Measurements from ENCODE around the gene PCNX2. TPM values are rescaled to one million over a fixed set of nuclear protein-coding genes. Genes with fewer than 3 reads are reported as not detected.

The PCNX2 gene
- total and polyA plus RNA-seq, 2 experiments from 2014 or later: 42.9 to 88.3 TPM

DNA sequence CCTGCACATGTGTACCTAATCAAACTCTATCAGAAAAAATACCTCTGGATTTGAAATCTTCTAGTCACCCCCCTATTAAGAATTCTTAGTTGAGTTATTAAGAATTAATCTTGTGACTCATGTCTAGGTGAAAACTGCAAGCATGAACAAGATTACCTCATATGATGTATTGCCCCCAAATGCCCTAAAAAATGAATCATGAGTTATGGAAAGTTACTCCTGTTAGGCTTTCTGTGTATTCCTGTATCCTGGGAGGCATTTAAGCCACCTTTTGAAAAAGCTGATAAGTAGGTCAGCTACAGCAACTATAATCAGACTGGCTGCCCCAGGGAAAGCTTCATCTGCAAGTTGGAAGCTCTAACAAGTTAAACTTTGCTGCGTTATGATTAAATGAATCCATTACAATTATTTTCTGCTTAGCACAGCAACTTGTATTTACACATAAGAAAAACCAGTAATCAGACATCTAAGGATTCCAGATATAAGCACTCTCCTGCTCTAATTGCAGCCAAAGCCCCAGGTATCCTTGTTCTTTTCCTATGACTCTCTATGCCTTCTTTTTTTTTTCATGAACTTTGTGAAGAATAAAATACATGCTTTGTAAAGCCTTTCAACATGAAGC is 197.5 kb downstream of the PCNX2 start:
- Histone ChIP-seq H3K27me3 (ENCODE audit: insufficient read depth) (no peaks in the 10 kb centered on the region), H3K4me1 (ENCODE audit: insufficient read depth) (no peaks in the 10 kb centered on the region), H2AFZ (no peak overlapping the region), H3F3A (replicated peaks; ENCODE audit: low read depth) (no peaks in the 10 kb centered on the region), H3K27ac (ENCODE audit: low read depth) (no peak overlapping the region), H4K20me1 (replicated peaks; ENCODE audit: insufficient read depth) (no peaks in the 10 kb centered on the region), H3K4me3 (no peak overlapping the region), H3K36me3 (ENCODE audit: insufficient read depth) (peaks cover 10% of the 10 kb centered on the region; the same call in 1 of the 2 replicates), H3K9me2 (ENCODE audit: insufficient read depth) (no peaks in the 10 kb centered on the region), H3K79me2 (replicated peaks; ENCODE audit: insufficient read depth) (no peaks in the 10 kb centered on the region), H3K4me2 (no peak overlapping the region)
- H3K4me3 Mint-ChIP-seq: no peak overlapping the region
- no peaks in the 10 kb centered on the region for H3K9me3 Mint-ChIP-seq
- H3K4me1 Mint-ChIP-seq: peaks cover 4% of the 10 kb centered on the region; the same call in 2 of the 3 replicates
- H3K27ac Mint-ChIP-seq: no peak overlapping the region
- no peak for TF ChIP-seq STAT1 (IDR thresholded peaks at IDR 0.05; ENCODE audit: unreplicated experiment)
- TF ChIP-seq, protein P1, sequence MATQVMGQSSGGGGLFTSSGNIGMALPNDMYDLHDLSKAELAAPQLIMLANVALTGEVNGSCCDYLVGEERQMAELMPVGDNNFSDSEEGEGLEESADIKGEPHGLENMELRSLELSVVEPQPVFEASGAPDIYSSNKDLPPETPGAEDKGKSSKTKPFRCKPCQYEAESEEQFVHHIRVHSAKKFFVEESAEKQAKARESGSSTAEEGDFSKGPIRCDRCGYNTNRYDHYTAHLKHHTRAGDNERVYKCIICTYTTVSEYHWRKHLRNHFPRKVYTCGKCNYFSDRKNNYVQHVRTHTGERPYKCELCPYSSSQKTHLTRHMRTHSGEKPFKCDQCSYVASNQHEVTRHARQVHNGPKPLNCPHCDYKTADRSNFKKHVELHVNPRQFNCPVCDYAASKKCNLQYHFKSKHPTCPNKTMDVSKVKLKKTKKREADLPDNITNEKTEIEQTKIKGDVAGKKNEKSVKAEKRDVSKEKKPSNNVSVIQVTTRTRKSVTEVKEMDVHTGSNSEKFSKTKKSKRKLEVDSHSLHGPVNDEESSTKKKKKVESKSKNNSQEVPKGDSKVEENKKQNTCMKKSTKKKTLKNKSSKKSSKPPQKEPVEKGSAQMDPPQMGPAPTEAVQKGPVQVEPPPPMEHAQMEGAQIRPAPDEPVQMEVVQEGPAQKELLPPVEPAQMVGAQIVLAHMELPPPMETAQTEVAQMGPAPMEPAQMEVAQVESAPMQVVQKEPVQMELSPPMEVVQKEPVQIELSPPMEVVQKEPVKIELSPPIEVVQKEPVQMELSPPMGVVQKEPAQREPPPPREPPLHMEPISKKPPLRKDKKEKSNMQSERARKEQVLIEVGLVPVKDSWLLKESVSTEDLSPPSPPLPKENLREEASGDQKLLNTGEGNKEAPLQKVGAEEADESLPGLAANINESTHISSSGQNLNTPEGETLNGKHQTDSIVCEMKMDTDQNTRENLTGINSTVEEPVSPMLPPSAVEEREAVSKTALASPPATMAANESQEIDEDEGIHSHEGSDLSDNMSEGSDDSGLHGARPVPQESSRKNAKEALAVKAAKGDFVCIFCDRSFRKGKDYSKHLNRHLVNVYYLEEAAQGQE (IDR thresholded peaks at IDR 0.05; ENCODE audit: unreplicated experiment): no peak
- no peak for TF ChIP-seq JUNB (IDR thresholded peaks at IDR 0.05; ENCODE audit: unreplicated experiment)
- TF ChIP-seq POLR2AphosphoS5 (IDR thresholded peaks at IDR 0.05; ENCODE audit: low read depth): no peak
- TF ChIP-seq ZNF331 (CRISPR knock-in tag; IDR thresholded peaks at IDR 0.05; ENCODE audit: low read depth): no peak
- TF ChIP-seq EZH2phosphoT487 (IDR thresholded peaks at IDR 0.05; ENCODE audit: unreplicated experiment): no peak
- TF ChIP-seq CREB1 (CRISPR knock-in tag; IDR thresholded peaks at IDR 0.05; ENCODE audit: low read depth): no peak
- TF ChIP-seq ZNF462 (CRISPR knock-in tag; IDR thresholded peaks at IDR 0.05): no peak
- TF ChIP-seq EZH2 (IDR thresholded peaks at IDR 0.05; ENCODE audit: low read depth, unreplicated experiment): no peak
- TF ChIP-seq, protein P2, sequence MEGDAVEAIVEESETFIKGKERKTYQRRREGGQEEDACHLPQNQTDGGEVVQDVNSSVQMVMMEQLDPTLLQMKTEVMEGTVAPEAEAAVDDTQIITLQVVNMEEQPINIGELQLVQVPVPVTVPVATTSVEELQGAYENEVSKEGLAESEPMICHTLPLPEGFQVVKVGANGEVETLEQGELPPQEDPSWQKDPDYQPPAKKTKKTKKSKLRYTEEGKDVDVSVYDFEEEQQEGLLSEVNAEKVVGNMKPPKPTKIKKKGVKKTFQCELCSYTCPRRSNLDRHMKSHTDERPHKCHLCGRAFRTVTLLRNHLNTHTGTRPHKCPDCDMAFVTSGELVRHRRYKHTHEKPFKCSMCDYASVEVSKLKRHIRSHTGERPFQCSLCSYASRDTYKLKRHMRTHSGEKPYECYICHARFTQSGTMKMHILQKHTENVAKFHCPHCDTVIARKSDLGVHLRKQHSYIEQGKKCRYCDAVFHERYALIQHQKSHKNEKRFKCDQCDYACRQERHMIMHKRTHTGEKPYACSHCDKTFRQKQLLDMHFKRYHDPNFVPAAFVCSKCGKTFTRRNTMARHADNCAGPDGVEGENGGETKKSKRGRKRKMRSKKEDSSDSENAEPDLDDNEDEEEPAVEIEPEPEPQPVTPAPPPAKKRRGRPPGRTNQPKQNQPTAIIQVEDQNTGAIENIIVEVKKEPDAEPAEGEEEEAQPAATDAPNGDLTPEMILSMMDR (conservative IDR thresholded peaks at IDR 0.05; ENCODE audit: low read depth in 2 of 2): no peak
- no peak for TF ChIP-seq NANOG (IDR thresholded peaks at IDR 0.05; ENCODE audit: borderline replicate concordance)
- TF ChIP-seq, protein P3, sequence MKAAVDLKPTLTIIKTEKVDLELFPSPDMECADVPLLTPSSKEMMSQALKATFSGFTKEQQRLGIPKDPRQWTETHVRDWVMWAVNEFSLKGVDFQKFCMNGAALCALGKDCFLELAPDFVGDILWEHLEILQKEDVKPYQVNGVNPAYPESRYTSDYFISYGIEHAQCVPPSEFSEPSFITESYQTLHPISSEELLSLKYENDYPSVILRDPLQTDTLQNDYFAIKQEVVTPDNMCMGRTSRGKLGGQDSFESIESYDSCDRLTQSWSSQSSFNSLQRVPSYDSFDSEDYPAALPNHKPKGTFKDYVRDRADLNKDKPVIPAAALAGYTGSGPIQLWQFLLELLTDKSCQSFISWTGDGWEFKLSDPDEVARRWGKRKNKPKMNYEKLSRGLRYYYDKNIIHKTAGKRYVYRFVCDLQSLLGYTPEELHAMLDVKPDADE (IDR thresholded peaks at IDR 0.05): no peak
- TF ChIP-seq ZNF114 (CRISPR knock-in tag; IDR thresholded peaks at IDR 0.05): no peak
- no peak for ATAC-seq
- peaks cover 3% of the 10 kb centered on the region for H3K27me3 Mint-ChIP-seq (ENCODE audit: insufficient read depth, low read depth, poor library complexity)
- H3K36me3 Mint-ChIP-seq (ENCODE audit: low read depth): peaks cover 23% of the 10 kb centered on the region
- DNase-seq (ENCODE audit: low spot score): no peak
